HL-60/S4 treated with phorbol 12-myristate 13-acetate at 8.2 ng/mL for 4 days and 3 days (cell line): Measurements from ENCODE around the gene LDLR.

ENCODE experiments used
- in situ Hi-C: fragments of 300-500 bp; cut with MboI; formaldehyde crosslinking; loops from 2 replicates; pipeline ENCODE4 v1.15.0; 2022; ENCODE audit warnings: low sequenced_read_pairs

LDLR gene

DNA sequence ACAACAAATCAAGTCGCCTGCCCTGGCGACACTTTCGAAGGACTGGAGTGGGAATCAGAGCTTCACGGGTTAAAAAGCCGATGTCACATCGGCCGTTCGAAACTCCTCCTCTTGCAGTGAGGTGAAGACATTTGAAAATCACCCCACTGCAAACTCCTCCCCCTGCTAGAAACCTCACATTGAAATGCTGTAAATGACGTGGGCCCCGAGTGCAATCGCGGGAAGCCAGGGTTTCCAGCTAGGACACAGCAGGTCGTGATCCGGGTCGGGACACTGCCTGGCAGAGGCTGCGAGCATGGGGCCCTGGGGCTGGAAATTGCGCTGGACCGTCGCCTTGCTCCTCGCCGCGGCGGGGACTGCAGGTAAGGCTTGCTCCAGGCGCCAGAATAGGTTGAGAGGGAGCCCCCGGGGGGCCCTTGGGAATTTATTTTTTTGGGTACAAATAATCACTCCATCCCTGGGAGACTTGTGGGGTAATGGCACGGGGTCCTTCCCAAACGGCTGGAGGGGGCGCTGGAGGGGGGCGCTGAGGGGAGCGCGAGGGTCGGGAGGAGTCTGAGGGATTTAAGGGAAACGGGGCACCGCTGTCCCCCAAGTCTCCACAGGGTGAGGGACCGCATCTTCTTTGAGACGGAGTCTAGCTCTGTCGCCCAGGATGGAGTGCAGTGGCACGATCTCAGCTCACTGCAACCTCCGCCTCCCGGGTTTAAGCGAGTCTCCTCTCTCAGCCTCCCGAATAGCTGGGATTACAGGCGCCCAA, at the start of gene LDLR:
TSS of gene LDLR (plus strand) at position 210 of the 760 bp plus-strand sequence. CDS start at position 296, 86 bp downstream.
- in situ Hi-C loops: no loop called here

DNA sequence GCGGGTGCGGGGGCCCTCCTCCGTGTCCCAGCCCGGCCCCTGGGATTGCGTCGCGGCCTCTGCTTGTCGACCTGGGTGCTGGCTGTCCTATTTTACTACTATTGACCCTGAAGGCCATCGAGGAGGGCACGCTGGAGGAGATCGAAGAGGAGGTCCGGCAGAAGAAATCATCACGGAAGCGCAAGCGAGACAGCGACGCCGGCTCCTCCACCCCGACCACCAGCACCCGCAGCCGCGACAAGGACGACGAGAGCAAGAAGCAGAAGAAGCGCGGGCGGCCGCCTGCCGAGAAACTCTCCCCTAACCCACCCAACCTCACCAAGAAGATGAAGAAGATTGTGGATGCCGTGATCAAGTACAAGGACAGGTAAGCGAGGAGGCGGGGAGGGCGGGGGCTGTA, 48.1 kb upstream of the LDLR start:
- in situ Hi-C loops: no loop called here

DNA sequence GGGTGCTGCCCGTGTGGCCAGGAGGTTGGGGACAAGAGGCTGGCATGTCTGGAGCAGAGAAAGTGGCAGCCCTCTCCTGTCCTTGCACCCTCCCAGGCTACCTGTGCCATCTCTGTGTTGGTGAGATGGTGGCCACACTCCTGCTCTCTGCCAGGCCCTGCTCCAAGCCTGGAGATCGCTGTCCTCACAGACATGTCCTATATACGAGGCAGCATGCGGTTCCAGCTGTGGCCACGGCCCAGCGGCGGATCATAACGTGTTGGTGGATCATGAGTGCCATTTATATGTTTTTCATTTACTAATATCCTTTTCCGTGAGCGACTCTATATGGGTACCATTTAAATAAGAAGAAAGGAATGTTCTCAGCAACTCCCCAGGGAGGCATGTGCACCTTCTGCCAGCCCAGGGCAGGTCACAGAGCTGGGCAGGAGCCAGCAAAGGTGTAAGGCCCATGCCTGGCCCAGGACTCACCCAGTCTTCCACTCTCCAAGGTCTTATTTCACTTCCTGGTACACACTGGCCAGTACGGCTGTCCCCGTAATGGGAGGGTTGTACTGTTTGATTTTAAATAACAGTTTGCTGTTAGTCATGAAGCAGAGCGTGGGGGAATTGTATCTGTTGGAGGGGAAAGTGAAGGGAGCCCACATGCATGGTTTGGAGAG, 47.2 kb upstream of the LDLR start:
- in situ Hi-C loops: no loop called here

DNA sequence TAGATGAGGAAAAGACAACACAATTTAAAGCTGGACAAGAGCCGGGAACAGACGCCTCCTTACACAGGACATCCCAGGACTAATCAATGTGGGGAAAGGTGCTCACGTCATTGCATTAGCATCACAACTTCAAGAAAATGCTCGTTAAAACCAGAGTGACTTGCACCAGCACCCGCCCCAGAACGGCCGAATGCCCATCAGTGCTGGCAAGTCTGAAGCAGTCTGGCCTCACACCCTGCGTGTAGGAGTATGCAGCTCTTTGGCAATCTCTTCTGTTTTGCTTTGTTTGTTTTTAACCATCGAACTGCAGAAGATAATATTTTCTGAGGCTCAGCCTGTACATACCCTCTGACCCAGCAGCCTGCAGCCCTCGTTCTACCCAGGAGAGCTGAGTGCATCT, 44.8 kb upstream of the LDLR start:
- in situ Hi-C loops: no loop called here

DNA sequence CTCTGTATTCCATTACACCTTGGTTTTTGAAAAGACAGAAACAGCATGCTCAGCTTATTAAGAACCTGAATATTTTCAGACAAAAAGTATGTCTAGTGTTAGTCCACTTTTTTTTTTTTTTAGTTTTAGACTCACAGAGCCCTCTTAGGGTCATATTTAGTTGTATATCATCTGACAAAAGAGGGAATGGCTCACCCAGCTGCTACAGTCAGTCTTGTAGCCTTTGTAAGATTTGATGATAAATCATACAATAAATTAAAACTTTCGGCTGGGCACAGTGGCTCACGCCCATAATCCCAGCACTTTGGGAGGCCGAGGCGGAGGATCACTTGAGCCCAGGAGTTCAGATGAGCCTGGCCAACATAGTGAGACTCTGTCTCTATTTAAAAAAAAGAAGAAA, 43.7 kb upstream of the LDLR start:
- in situ Hi-C loops: no loop called here

DNA sequence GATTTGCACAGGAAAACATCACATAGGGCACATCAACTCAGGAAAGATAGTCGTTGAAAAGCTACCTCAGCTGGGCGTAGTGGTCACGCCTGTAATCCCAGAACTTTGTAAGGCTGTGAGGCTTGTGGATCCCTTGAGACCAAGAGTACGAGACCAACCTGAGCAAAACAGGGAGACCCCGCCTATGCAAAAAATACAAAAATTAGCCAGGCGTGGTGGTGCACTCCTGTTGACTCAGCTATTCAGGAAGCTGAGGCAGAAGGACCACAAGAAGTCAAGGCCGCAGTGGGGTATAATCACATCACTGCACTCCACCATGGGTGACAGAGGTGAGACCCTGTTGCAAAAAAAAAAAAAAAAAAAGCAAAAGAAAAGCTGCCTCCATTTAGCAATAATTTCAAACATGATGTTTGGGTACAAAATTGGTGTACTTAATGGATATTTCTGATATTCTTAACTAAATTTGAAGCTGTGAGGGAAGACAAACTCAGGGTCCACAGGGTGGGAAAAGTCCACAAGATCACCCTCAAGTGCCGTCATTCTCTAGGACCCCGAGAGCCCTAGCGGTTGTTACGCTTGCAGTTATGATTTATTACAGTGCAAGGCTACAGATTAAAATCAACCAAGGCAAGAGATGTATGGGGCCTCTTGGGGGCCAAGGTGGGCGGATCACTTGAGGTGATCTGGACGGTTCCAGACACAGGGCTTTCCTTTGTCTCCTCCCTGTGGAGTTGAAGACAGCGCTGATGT, 42.5 kb upstream of the LDLR start:
- in situ Hi-C loops: no loop called here

DNA sequence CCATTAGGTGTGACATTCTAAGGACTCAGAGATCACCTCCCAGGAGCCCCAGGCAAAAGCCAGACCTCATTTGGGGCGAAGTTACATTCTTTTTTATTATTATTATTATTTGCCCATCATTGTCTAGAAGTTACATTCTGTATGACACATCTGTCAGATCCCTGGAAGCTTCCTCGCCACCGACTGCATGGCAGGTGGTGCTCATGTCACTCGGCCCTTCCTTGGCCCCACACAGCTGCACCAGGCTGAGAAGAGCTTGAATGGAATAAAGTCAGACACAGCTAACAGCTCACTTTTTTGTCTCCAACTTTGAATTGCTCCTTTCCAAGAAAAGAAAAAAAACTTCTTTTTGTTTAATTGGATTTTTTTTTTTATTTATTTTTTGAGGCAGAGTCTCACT, 41.4 kb upstream of the LDLR start:
- in situ Hi-C loops: no loop called here

DNA sequence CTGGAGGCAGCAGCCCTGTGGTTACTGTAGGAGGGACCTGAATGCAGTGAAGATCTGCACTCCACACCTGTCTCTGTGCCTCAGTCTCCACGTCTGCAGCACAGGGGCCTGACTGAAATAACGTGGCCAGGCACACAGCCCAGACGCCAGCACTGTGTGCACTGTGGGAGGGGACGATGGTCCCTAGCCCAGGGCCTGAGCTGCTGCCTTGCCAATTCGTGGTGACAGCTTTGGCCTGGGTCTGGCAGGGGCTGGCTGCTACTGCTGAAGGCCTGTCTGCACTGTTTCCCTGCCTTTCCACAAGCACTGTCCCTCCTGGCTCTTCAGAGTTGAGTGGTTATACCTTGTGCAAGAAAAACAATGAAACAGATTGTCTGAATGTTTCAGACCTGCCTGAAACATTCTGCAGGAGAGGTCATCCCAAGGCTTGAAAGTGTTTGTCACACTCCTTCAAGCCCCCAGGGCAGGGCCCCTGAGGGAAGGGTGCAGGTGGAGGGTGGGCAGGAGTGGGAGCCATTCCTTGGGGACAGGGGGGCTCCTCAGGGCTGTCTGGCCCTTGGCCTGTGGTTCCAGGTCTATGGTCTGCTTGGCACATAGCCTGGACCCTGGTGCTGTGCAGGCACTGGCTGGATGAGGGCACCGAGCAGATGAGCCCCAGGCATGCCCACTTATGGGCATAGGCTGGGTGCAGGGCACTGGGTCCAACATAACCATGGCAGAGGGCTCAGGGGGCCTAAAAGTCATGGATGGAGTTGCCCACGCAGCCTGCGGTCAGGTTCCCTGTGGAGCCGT, 38.7 kb upstream of the LDLR start:
- in situ Hi-C loops: no loop called here

DNA sequence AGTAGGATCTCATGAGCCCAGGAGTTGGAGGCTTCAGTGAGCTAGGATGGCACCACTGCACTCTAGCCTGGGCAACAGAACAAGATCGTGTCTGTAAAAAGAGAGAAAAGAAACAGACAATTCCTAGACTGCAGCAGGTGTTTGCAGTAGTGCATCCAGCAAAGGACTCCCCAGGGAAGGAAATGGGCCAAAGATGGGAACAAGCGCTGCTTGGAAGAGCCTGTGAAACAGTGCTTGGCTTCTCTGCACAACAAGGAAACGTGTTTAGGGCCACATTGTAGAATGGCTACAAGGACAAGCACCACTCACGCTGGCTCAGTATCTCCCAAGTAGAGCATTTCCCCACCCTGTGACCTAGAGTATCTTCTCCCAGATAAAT, 35.5 kb upstream of the LDLR start:
- in situ Hi-C loops: no loop called here

DNA sequence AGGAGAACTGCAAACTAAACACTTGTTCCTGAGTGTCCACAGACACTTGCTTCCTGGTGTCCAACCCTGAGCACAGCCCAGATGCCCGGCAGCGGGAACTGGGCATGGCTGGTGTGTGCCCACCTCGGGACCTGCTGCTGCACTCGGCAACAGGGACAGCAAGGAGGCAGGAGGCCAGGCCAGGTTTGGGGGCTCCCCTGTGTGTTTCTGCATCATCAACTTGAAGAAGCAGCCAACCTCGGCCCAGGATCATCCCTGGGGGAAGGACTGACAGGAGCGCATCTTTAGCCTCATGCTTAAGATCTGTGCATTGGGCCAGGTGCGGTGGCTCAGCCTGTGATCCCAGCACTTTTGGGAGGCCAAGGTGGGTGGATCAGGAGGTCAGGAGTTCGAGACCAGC, 35.1 kb upstream of the LDLR start:
- in situ Hi-C loops: no loop called here

DNA sequence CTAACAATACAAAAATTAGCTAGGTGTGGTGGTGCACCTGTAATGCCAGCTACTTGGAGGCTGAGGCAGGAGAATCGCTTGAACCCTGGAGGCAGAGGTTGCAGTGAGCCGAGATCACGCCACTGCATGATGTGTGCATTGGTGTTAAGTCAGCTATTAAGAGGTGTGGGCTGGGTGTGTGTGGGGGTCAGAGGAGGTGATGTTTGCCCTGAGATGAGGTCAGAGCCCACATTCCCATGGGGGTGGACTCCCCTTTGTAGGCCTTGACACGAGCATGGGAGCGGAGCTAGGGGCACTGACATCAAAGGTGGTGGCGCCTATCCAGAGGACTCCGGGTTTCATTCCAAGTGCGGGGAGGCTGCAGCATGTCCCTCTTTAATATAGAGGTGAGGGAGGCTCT, 34.6 kb upstream of the LDLR start:
- in situ Hi-C loops: no loop called here

DNA sequence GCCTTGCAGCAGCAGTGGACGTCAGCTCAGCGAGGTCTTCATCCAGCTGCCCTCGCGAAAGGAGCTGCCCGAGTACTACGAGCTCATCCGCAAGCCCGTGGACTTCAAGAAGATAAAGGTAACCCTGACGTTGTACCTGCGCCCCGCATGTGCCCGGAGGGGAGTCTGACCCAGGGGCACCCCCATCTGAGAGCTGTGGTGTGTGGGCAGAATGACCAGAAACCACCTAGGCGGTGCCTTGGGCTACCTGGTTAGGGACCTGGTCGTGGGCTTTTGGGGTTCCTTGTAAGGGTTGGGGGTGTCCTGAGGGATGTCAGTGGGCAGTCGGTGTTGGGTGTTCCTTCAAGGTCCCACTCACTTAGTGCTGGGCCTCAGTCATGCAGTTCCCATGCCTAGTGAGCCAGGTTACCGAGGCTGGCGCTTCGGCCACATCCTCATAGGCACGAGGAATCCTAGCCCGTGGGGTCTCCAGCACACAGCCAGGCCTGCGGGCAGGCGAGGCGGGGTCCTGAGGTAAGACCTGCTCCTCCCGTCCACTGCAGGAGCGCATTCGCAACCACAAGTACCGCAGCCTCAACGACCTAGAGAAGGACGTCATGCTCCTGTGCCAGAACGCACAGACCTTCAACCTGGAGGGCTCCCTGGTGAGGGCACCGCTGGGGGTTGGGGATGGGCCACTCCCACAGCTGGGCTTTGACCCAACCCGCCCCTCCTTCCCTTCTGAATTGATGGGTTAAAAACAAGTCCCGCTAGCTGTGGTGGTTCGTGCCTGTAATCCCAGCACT, 30.8 kb upstream of the LDLR start:
- in situ Hi-C loops: no loop called here

DNA sequence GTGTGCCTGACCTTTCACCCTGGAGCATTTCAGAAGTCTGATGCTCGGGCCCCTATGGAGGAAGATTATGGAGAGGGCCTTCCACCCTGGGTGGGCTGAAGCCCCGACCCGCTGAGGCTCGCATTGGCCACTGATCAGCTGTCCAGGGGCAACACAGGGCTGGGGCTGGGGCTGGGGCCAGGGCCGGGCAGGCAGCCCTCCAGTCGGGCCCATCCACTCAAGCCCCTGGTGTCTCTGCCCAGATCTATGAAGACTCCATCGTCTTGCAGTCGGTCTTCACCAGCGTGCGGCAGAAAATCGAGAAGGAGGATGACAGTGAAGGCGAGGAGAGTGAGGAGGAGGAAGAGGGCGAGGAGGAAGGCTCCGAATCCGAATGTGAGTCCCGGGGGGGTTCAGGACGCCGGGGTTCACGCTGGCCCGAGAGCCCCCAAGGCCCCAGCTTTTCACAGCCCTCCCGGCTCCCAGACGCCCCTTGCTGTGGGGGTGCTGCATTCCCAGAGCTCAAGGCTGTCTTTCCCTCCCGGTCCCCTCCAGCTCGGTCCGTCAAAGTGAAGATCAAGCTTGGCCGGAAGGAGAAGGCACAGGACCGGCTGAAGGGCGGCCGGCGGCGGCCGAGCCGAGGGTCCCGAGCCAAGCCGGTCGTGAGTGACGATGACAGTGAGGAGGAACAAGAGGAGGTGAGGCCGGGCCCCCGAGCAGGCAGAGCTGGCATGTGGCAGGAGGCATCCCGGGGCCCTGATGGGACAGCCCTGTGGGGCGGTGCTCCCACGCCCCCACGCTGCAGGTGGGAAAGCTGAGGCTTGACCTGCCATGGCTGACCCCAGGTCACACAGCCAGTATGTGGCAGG, 29.5 kb upstream of the LDLR start:
- in situ Hi-C loops: no loop called here

DNA sequence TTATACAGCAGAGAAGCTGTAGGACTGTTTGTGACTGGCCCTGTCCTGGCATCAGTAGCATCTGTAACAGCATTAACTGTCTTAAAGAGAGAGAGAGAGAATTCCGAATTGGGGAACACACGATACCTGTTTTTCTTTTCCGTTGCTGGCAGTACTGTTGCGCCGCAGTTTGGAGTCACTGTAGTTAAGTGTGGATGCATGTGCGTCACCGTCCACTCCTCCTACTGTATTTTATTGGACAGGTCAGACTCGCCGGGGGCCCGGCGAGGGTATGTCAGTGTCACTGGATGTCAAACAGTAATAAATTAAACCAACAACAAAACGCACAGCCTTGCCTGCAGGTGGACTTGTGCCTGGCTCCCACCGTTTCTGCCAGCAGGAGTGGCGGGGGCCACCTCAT, 27.3 kb upstream of the LDLR start:
- in situ Hi-C loops: no loop called here

DNA sequence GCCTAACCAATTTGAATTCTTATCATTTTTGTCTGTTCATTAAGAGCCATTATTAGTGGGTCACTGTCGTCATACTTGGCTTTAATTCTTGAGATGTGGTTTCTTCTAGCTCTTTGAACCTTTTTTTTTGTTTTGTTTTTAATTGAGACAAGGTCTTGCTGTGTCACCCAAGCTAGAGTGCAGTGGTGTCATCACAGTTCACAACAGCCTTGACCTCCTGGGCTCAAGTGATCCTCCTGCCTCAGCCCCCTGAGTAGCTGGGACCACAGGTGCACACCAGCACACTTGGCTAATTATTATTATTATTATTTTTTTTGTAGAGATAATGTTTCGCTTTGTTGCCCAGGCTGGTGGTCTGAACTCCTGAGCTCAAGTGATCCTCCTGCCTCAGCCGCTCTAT, 25.8 kb upstream of the LDLR start:
- in situ Hi-C loops: no loop called here

DNA sequence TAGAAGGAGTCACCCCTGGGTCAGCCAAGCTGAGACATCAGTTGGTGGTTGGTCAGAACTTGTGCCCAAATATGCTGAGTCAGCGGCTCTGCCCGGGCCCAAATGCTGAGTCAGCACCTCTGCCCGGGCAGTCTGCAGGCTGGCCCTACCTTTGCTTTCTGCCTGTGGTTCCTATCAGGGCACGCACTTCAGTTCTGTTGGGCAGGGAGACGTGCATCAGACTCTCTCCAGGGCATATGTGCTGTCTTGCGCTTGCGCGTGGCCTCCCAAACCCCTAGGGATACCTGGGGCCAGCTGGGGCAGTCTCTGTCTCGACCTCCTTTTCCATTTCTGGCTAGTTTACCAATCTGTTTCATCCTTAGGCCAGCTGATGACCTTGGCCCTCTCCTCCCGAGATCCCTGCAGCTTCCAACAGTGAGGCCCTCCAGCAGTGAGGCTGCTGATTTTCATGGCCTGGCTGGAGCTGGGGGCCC, 24.4 kb upstream of the LDLR start:
- in situ Hi-C loops: no loop called here

DNA sequence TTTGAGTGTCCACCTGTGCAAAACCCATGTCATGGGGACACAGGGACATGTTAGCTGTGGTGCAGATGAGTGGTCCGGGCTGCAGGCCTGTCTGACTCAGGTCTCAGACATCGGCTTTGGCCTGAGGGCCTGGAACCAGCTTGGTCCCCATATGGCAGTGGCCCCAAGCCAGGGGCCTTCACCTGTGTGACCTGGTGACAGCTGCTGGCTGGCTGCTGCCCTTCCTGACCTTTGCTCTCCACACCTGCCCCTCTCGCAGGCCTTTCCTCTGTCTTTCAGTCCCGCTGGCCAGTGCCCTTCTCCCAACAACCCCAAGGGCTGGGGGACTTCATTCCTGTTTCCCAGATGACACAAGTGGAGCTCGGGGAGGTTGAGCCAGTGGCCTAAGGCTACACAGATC, 22.9 kb upstream of the LDLR start:
- in situ Hi-C loops: no loop called here

DNA sequence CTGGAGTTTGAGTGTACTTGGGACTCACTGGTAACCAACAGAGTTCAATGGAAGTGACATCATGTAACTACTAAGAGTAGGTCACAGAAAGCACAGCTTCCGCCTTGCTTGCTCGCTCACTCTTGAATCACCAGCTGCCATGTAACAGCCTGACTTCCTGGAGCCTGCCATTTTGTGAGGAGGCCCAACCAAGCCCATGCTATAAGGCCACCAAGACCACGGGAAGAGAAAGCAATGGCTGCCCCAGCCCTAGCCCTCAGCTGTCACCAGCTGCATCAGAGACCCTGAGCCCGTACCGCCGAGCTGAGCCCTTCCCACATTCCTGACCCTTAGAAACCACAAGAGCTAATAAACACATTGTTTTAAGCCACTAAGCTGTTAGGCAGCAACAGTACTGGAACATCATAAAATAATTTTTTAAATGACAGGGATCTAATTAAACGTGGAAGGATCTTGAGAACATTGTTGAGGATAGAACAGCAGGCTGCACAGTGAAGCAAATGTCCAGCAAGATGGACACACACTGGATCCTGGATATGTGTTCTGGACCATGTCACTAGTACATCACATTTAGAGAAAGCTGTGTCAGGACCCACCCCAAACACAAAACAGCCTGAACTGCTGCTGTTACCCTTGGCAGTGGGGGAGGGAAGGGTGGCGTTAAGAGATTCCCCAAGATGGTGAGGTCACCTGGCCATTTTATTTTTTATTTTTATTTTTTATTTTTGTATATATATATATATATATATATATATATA, 21.7 kb upstream of the LDLR start:
- in situ Hi-C loops: no loop called here

DNA sequence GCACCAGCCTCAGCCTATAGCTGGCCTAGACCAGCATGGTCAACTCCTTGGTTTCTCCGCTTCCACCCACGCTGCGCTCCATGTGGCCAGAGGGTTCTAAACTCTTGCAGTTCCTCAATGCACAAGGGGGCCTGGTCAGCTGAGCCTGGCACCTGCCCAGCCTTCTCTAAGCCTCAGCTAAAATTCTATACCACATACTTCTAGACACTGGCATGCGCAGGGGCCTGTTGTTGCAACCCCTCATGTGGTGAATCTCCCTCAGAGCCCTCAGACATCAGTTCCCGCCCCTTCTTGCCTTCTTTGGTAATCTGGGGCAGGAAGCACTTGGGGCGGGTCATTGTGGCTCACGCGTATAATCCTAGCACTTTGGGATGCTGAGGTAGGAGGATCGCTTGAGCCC, 19.7 kb upstream of the LDLR start:
- in situ Hi-C loops: no loop called here
